HEK293T (cell line): ENCODE results near the gene PITPNB.

Source experiments
- ARNT ChIP-seq: fragments of 450-650 bp; IDR thresholded peaks from 2 replicates; pipeline ENCODE4 v1.6.1; 2017; ENCODE audit warnings: mild to moderate bottlenecking
- BHLHE40 ChIP-seq: fragments of 450-650 bp; IDR thresholded peaks from 2 replicates; pipeline ENCODE4 v1.6.1; 2016; ENCODE audit warnings: mild to moderate bottlenecking, moderate library complexity, borderline replicate concordance
- FOXK2 ChIP-seq: fragments of 450-650 bp; IDR thresholded peaks from 2 replicates; pipeline ENCODE4 v1.6.1; 2016; ENCODE audit warnings: mild to moderate bottlenecking
- FOXM1 ChIP-seq: fragments of 450-650 bp; IDR thresholded peaks from 2 replicates; pipeline ENCODE4 v1.6.1; 2017; ENCODE audit warnings: mild to moderate bottlenecking, borderline replicate concordance
- L3MBTL2 ChIP-seq: fragments of 450-650 bp; conservative IDR thresholded peaks from 2 replicates; pipeline ENCODE4 v1.6.1; 2016; ENCODE audit warnings: mild to moderate bottlenecking
- NFRKB ChIP-seq: fragments of 450-650 bp; IDR thresholded peaks from 2 replicates; pipeline ENCODE4 v1.6.1; 2016; ENCODE audit warnings: mild to moderate bottlenecking, moderate library complexity
- SP1 ChIP-seq: fragments of 450-650 bp; IDR thresholded peaks from 2 replicates; pipeline ENCODE4 v1.6.1; 2017
- SUZ12 ChIP-seq: fragments of 450-650 bp; IDR thresholded peaks from 2 replicates; pipeline ENCODE4 v1.6.1; 2016; ENCODE audit warnings: mild to moderate bottlenecking
- TARDBP ChIP-seq: fragments of 450-650 bp; IDR thresholded peaks from 2 replicates; pipeline ENCODE4 v1.6.1; 2016
- ZNF384 ChIP-seq: fragments of 450-650 bp; IDR thresholded peaks from 2 replicates; pipeline ENCODE4 v1.6.1; 2016
- TF ChIP-seq, protein P1 (sequence below): fragments of 450-650 bp; IDR thresholded peaks from 2 replicates; pipeline ENCODE4 v1.6.1; 2016

DNA sequence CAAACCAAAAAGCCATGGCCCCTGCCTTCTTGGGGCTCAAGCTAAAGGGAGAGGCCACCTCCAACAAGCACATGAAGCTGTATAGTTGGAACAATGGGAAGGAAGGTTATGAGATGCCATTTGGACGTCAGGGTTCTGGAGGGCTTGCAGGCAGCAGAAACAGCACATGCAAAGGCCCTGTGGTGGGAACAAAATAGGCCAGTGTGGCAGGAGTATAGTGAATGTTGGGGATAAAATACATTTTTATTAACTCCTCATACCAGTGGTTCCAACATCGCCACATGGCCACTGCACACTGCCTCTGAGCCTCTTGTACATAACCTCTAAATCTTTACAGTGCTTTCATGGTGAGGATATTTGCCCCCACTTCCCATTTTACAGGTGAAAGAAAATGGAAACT lies 85.3 kb downstream of the PITPNB start:
- no peak for TF ChIP-seq SP1
- TF ChIP-seq, protein P1, sequence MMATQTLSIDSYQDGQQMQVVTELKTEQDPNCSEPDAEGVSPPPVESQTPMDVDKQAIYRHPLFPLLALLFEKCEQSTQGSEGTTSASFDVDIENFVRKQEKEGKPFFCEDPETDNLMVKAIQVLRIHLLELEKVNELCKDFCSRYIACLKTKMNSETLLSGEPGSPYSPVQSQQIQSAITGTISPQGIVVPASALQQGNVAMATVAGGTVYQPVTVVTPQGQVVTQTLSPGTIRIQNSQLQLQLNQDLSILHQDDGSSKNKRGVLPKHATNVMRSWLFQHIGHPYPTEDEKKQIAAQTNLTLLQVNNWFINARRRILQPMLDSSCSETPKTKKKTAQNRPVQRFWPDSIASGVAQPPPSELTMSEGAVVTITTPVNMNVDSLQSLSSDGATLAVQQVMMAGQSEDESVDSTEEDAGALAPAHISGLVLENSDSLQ = no peak
- no peak for TF ChIP-seq SUZ12
- TF ChIP-seq ZNF384 = no peak
- no peak for TF ChIP-seq FOXK2
- TF ChIP-seq FOXM1 = no peak
- no peak for TF ChIP-seq TARDBP
- no peak for TF ChIP-seq NFRKB
- TF ChIP-seq BHLHE40 = no peak
- TF ChIP-seq L3MBTL2 = no peak
- TF ChIP-seq ARNT = no peak
